GM19238 (cell line): ENCODE data around the gene TMED10.
"Not testable (repeated sequence)": the region's sequence is repeated elsewhere in the genome, so short reads cannot be mapped to it uniquely, and the experiment has no call there.

ENCODE experiments used
- DNase-seq: peaks from one replicate; pipeline ENCODE4 v3.0.0; 2011; ENCODE audit warnings: low spot score; ENCODE audit not compliant: insufficient read length

The TMED10 gene

DNA sequence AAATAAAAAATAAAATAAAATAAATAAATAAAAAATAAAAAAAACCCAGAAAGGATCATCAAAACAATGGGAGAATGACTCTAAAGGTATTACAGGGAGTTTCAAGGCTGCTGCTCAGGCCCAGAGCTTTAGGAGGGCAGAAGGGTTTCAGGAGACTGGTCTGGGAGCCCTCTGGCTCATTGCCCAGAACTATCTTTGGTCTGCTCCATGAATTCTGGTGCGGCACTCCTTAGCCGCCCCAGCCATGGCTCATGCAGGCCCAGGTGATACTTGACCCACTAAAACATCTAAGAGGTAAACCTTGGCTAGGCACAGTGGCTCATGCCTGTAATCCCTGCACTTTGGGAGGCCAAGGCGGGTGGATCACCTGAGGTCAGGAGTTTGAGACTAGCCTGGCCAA lies 14.7 kb upstream of the TMED10 start:
- DNase-seq, result no peak

DNA sequence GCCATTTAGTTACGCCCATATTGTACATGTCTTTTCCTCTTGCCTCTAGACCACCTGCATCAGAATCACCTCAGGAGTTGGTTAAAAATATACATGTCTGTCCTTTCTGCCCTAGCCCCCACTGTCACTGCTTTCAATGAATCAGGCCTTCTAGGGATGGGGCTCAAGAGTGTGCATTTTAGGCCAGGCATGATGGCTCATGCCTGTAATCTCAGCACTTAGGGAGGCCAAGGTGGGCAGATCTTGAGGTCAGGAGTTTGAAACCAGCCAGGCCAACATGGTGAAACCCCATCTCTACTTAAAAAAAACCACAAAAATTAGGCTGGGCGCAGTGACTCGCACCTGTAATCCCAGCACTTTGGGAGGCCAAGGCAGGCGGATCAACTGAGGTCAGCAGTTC lies 13.6 kb upstream of the TMED10 start:
- DNase-seq, result no peak

- DNase-seq, result no peak
These were observed 12.3 kb upstream of the TMED10 start for GRCh38 chr14:75188520-75189268.

DNA sequence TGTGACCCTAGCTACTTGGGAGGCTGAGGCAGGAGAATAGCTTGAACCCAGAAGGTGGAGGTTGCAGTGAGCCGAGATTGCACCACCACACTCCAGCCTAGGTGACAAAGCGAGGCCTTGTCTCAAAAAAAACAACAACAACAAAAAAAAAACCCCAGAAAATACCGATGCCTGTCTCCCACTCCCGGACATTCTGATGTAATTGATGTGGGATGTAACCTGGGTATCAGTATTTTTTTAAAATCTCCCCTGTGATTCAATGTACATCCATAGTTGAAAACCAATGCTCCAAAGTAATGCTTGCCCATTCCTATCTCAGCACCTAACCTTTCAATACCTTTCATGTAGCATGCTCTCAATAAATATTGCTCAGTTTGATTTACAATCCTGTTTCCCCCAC lies 11.7 kb upstream of the TMED10 start:
- DNase-seq, result no peak

GRCh38 chr14:75186953-75187352 lies 10.5 kb upstream of the TMED10 start:
- DNase-seq, result no peak

DNA sequence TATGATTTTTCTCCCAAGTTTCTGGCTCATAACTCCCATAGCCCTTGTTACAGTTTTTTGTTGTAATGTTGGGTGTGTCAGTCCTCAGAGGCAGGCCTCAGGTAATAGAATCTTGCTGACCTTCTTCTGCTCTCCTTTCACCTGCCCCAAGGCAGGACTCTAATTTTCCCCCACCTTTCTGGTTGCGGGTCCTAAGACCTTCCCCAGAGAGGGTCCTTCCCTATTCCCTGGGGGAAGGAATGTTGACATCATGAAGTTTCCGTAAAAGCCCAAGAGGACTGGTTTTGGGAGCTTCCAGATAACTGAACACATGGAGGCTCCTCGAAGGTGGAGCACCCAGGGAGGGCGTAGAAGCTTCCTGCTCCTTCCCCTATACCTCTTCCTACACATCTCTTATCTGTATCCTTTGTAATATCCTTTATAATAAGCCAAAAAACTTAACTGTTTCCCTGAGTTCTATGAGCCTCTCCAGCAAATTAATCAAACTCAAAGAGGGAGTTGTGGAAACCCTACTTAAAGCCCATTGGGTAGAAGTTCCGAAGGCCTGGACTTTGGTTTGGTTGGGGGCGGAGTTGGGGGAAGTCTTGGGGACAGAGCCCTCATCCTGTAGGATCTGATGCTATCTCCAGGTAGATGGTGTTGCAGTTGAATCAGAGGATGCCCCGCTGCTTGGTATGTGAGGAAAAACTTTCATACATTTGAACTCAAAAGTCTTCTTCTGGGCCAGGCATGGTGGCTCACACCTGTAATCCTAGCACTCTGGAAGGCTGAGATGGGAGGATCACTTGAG lies 9.0 kb upstream of the TMED10 start:
- no peak for DNase-seq

GRCh38 chr14:75184492-75184891 lies 8.1 kb upstream of the TMED10 start:
- DNase-seq, result no peak

DNA sequence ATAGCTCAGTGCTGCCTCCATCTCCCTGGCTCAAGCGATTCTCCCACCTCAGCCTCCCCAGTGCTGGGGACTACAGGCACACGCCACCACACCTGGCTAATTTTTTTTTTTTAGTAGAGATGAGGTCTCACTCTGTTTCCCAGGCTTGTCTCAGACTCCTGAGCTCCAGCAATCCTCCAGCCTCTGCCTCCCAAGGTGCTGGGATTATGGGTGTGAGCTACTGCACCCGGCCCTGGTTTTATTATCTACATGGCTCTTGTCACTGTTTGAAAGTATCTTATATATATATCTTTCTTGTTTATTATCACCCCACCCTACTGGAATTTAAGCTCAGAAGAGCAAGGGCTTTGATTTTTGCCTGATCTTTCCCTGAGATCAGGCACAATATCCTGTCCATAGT lies 7.6 kb upstream of the TMED10 start:
- no peak for DNase-seq

DNA sequence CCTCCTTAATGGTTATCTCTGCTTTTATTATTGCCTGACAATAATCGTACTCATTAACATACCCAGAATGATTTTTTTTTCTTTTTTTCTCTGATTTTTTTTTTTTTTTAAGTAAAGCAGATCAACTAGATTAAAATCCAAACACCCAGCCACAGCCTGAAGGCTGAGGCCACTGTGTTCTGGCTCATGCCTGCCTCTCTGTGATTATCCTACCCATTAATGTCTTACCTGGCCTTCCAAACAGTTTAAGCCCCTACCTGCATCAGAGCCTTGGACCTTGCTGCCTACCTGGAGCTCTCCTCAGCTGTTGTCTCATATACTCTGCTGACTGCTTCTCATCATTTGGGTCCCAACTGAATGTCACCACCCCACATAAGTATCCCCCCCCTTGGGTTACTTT lies 6.8 kb upstream of the TMED10 start:
- DNase-seq, result no peak

GRCh38 chr14:75182821-75183220 lies 6.4 kb upstream of the TMED10 start:
- no peak for DNase-seq

DNA sequence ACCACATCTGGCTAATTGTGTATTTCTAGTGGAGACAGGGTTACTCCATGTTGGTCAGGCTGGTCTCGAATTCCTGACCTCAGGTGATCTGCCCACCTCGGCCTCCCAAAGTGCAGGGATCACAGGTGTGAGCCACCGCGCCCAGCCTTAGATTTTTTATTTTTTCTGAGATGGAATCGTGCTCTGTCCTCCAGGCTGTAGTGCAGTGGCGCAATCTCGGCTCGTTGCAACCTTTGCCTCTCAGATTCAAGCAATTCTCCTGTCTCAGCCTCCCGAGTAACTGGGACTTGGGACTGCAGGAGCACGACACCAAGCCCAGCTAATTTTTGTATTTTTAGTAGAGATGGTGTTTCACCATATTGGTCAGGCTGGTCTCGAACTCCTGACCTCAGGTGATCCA lies 5.8 kb upstream of the TMED10 start:
- DNase-seq, result not testable (repeated sequence)

DNA sequence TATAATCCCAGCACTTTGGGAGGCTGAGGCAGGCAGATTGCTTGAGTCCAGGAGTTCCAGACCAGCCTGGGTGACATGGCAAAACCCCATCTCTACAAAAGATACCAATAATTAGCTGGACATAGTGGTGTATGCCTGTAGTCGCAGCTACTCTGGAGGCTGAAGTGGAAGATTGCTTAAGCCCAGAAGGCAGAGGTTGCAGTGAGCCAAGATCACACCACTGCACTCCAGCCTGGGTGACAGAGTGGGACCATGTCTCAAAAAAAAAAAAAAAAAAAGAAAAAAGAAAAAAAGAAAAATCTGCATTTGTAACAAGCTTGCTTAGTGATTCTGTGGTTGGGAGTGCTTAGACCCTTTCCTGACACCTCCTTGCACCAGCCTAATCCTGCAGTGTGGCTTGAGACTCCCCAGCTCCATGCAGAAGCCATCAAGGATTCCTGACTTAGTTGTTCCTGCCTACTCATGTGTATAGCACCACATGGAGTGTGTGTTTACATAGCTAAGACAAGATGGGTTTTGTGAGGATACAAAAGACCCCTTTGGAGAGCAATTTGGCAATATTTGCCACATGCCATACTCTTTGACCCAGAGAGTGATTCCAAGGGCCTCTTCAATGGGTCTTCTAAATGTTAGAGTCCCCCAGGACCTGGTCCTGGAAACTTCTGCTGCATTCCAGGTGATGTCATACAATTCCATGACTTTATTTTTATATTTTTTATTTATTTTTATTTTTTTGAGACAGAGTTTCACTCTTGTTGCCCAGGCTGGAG lies 5.1 kb upstream of the TMED10 start:
- DNase-seq, result no peak

GRCh38 chr14:75175677-75176141 lies 703 bp downstream of the TMED10 start:
- DNase-seq, result no peak

- DNase-seq, result no peak
These were observed 2.3 kb downstream of the TMED10 start for GRCh38 chr14:75174066-75174465.

GRCh38 chr14:75170772-75171171 lies 5.6 kb downstream of the TMED10 start:
- no peak for DNase-seq

- DNase-seq, result no peak
These were observed 7.7 kb downstream of the TMED10 start for GRCh38 chr14:75168586-75169335.

DNA sequence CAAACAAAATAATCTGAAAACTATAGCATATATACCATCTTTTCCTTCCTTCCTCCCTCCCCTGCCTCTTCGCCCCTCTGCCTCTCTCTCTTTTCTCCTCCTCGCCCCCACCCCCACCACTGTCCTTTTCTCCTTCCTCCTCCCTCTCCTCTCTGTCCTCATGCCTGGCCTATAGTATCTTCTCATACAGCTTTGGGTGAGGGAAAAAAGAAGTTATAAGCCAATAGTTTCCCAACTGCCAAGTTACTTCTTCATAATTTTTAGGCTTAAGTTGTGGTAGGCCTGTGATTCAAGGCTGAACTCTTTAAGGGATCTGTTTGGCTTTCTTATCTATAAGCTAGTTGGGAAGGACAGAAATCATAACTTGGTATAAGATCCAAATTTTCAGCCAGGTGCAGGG lies 9.1 kb downstream of the TMED10 start:
- DNase-seq, result no peak

DNA sequence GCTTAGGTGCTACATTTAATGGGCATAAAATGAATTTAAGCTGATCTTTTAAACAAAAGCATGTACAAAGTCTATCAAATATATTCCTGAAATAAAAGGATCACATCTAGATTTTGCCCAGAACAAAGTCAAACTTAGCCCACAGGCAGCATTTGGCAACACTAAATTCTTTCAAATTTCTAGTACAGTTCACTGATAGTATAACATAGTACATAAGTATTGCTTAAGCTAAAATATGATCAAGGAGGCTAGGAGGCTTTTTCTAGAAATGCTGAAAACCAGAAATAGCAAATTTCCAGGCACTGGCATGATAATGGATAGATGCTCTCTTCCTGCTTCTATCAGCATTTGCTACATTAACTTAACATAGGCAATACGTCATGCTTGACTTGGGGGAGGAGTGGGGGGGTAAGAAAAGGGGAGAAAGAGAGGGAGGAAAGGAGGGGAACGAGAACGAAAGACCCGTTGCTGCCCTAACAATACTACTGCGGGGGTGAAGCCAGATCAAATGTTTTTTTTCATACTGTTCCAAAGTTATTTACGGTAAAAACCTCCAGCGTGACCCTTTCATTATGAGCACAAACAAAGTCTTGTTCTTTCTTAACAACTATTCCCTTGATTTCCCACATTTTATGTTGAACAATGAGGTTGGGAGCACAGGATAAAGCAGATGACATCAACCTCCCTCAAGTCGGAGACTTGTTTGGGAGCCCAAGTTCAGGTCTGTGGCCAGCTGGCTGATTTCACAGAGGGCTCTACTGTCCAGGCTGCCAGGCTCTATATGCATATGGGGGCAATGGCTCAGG lies 10.6 kb downstream of the TMED10 start:
- DNase-seq, result no peak

GRCh38 chr14:75164809-75165208 lies 11.6 kb downstream of the TMED10 start:
- DNase-seq, result no peak

DNA sequence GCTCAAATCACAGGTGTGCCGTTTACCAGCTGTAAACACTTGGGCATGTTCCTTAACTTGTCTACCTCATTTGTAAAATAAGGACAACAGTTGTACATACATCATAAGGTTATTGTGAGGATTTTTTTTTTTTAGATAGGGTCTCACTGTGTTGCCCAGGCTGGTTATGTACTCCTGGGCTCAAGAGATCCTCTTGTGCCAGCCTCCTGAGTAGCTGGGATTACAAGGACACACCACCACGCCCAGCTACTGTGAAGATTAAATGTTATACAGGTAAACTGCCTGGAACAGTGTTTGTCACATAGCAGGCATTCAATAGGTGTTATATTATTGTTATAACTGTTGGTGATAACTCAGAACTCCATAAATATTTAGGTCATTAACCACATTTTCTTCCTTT lies 12.7 kb downstream of the TMED10 start:
- DNase-seq, result no peak

DNA sequence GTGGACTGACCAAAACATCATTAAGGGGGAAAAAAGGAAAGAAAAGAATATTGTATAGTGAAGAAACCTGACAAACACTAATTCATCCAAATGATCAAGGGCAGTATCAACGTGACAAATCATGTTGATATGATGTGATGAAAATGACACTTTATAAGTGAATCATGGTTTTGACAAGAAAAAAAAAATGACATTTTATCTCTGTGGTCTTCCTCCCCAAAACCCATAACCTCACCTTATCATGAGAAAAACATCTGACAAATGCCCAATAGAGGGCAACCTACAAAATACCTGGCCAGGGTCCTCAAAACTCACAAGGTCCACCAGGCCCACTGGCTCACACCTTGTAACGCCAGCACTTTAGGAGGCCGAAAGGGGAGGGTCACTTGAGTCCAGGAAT lies 13.8 kb downstream of the TMED10 start:
- DNase-seq, result no peak
